ENCODE measurements around the gene C1QTNF9B.

The C1QTNF9B gene

DNA sequence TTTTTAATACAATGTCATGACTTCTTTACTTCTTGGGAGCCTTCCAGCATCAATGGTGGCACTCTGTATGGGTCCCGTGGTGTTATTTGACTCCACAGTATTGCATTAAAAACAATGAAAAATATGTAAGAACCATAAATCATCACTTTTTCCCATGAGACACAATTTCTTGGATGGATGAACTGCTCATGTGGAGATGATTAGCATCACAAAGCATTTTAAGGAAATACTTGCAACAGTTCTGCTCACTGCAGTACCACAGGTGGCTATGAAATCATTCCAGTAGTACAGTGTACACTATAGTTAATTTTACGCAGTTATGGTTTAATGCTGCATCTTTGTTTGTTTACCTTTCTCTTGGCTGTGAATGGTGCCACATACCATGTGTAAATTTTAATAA is 37.2 kb upstream of the C1QTNF9B start:
- Histone ChIP-seq H3K36me3 (replicated peaks; ENCODE audit: low read depth, low read length) (no peaks in the 10 kb centered on the region), H3K4me1 (ENCODE audit: low read length) (no peaks in the 10 kb centered on the region), H3K79me2 (ENCODE audit: low read length) (no peaks in the 10 kb centered on the region), H3K4me2 (ENCODE audit: low read length) (no peak overlapping the region), H3K27me3 (ENCODE audit: low read depth, low read length) (peaks cover 58% of the 10 kb centered on the region), H3K9me3 (ENCODE audit: insufficient read depth, low read length) (no peaks in the 10 kb centered on the region), H2AFZ (ENCODE audit: low read depth, low read length) (no peak overlapping the region), H3K9ac (ENCODE audit: low read length) (no peak overlapping the region), H3K27ac (ENCODE audit: low read length) (no peak overlapping the region), H4K20me1 (ENCODE audit: insufficient read depth, low read length) (no peaks in the 10 kb centered on the region), H3K4me3 (ENCODE audit: low read length) (no peak overlapping the region)
- TF ChIP-seq, protein P1, sequence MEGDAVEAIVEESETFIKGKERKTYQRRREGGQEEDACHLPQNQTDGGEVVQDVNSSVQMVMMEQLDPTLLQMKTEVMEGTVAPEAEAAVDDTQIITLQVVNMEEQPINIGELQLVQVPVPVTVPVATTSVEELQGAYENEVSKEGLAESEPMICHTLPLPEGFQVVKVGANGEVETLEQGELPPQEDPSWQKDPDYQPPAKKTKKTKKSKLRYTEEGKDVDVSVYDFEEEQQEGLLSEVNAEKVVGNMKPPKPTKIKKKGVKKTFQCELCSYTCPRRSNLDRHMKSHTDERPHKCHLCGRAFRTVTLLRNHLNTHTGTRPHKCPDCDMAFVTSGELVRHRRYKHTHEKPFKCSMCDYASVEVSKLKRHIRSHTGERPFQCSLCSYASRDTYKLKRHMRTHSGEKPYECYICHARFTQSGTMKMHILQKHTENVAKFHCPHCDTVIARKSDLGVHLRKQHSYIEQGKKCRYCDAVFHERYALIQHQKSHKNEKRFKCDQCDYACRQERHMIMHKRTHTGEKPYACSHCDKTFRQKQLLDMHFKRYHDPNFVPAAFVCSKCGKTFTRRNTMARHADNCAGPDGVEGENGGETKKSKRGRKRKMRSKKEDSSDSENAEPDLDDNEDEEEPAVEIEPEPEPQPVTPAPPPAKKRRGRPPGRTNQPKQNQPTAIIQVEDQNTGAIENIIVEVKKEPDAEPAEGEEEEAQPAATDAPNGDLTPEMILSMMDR (IDR thresholded peaks at IDR 0.05; ENCODE audit: low read depth, low read length), result no peak
- TF ChIP-seq EZH2phosphoT487 (IDR thresholded peaks at IDR 0.05; ENCODE audit: low read depth), result no peak

DNA sequence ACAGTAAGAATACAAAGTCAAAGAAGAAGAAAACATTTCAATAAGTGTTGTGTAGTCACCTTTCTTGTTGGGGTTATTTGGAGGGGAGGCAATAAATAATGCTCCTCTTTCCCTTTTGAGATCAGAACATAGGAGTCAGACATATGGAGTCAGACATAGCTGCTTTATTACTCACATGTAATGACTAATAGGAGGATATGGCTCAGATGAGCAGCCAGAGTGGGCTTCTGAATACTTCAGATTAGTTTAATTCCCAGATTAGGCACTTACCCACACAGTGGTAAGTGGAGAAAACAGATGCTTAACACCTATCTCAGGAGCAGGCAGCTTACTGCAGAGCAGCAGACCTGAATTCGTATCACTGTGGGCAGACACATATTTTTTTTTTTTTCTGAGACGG is 31.7 kb upstream of the C1QTNF9B start:
- Histone ChIP-seq H4K20me1 (ENCODE audit: insufficient read depth, low read length) (no peaks in the 10 kb centered on the region), H3K27me3 (ENCODE audit: low read depth, low read length) (peaks cover 26% of the 10 kb centered on the region), H3K4me3 (ENCODE audit: low read length) (no peak overlapping the region), H3K9ac (ENCODE audit: low read length) (no peak overlapping the region), H3K27ac (ENCODE audit: low read length) (no peak overlapping the region), H3K4me2 (ENCODE audit: low read length) (no peak overlapping the region), H3K79me2 (ENCODE audit: low read length) (no peaks in the 10 kb centered on the region), H3K4me1 (ENCODE audit: low read length) (no peaks in the 10 kb centered on the region), H3K36me3 (replicated peaks; ENCODE audit: low read depth, low read length) (no peaks in the 10 kb centered on the region), H2AFZ (ENCODE audit: low read depth, low read length) (no peak overlapping the region), H3K9me3 (ENCODE audit: insufficient read depth, low read length) (no peaks in the 10 kb centered on the region)
- TF ChIP-seq, protein P1 (IDR thresholded peaks at IDR 0.05; ENCODE audit: low read depth, low read length), result no peak
- no peak for TF ChIP-seq EZH2phosphoT487 (IDR thresholded peaks at IDR 0.05; ENCODE audit: low read depth)

DNA sequence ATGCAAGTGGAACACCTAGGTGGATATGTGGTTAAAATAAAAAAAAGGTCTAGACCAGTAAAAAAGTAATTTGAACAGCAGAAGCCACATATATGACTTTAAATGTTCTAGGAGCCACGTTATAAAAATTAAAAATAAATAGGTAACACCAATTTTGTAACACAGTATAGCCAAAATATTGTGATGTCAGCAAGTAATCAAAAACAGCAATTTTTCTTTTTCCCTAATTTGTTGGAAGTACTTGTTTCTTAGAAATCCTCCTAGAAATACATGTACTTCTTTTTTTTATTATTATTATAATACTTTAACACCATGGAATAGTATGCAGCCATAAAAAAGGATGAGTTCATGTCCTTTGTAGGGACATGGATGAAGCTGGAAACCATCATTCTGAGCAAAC is 25.7 kb upstream of the C1QTNF9B start:
- TF ChIP-seq, protein P1 (IDR thresholded peaks at IDR 0.05; ENCODE audit: low read depth, low read length), result no peak
- TF ChIP-seq EZH2phosphoT487 (IDR thresholded peaks at IDR 0.05; ENCODE audit: low read depth), result no peak
- no peaks in the 10 kb centered on the region for H3K79me2 ChIP-seq (ENCODE audit: low read length)
- no peak overlapping the region for H3K4me2 ChIP-seq (ENCODE audit: low read length)
- H3K27me3 ChIP-seq (ENCODE audit: low read depth, low read length), result peaks cover 29% of the 10 kb centered on the region
- H3K36me3 ChIP-seq (replicated peaks; ENCODE audit: low read depth, low read length), result no peaks in the 10 kb centered on the region
- peaks cover 10% of the 10 kb centered on the region for H3K4me1 ChIP-seq (ENCODE audit: low read length)
- H3K9ac ChIP-seq (ENCODE audit: low read length), result no peak overlapping the region
- no peaks in the 10 kb centered on the region for H4K20me1 ChIP-seq (ENCODE audit: insufficient read depth, low read length)
- H3K9me3 ChIP-seq (ENCODE audit: insufficient read depth, low read length), result no peaks in the 10 kb centered on the region
- H3K4me3 ChIP-seq (ENCODE audit: low read length), result no peak overlapping the region
- H3K27ac ChIP-seq (ENCODE audit: low read length), result no peak overlapping the region
- H2AFZ ChIP-seq (ENCODE audit: low read depth, low read length), result no peak overlapping the region

DNA sequence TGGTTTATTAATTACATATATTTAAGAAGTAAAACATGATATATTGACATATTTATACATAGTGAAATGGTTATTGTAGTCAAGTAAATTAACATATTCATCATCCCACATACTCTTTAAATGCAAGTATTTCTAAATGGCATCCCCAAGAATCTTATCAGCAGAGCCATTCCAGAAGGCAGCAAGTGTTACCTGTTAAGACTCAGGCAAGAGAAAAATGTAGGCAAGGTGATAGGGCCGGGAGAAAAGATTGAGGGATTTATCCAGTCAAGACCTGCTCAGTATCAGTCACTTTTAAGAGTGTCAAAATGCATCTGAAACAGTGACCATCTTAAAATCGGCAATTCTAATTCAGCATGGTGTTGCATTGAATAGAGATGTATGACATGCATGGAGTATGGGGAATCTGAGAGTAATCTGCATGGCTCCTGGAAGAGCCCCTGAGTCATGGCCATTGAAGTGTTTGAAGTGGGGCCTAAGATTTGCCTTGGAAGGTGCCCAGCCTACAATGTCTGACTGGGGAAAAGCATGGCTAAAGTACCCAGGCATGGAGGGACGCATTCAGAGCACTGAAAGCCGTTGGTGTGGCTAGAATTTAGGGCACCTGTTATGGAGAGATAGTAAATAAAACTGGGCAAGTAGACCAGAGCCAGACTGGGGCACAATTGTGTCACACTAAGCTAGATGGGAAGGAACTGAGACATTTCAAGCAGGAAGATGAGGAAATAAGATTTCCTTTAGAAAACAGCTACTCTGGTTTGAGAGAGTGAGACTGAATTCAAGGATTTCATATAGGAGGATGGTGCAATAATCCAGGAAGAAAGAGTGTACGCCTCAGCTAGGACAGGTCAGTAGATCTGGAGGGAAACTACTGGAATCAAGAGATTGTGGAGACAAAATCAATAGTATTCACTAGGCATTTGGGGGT is 25.0 kb upstream of the C1QTNF9B start:
- Histone ChIP-seq H3K4me2 (ENCODE audit: low read length) (no peak overlapping the region), H3K36me3 (replicated peaks; ENCODE audit: low read depth, low read length) (no peaks in the 10 kb centered on the region), H3K27ac (ENCODE audit: low read length) (no peak overlapping the region), H3K9ac (ENCODE audit: low read length) (no peak overlapping the region), H3K9me3 (ENCODE audit: insufficient read depth, low read length) (no peaks in the 10 kb centered on the region), H4K20me1 (ENCODE audit: insufficient read depth, low read length) (no peaks in the 10 kb centered on the region), H3K4me3 (ENCODE audit: low read length) (no peak overlapping the region), H3K79me2 (ENCODE audit: low read length) (no peaks in the 10 kb centered on the region), H3K4me1 (ENCODE audit: low read length) (peaks cover 10% of the 10 kb centered on the region), H2AFZ (ENCODE audit: low read depth, low read length) (no peak overlapping the region; the same call in 1 of the 2 replicates), H3K27me3 (ENCODE audit: low read depth, low read length) (peaks cover 36% of the 10 kb centered on the region)
- TF ChIP-seq EZH2phosphoT487 (IDR thresholded peaks at IDR 0.05; ENCODE audit: low read depth), result no peak
- TF ChIP-seq, protein P1 (IDR thresholded peaks at IDR 0.05; ENCODE audit: low read depth, low read length), result no peak

All from OCI-LY3 (cell line).